DMS153 treated with DMSO at 0.1 percent for 48 hours (cell line): ENCODE results near the gene LILRB5.
"Not testable (repeated sequence)": the region's sequence is repeated elsewhere in the genome, so short reads cannot be mapped to it uniquely, and the experiment has no call there.

Source experiments
- DNase-seq: peaks from one replicate; lab custom pipeline; 2025; ENCODE audit not compliant: unreplicated experiment; lab: John Stamatoyannopoulos, UW

The LILRB5 gene

GRCh38 chr19:54257116-54257480 is at the start of gene LILRB5:
LILRB5 (minus strand) TSS chr19:54257273; CDS start chr19:54257193, 80 bp downstream.
- DNase-seq: no peak

GRCh38 chr19:54305141-54305540 is 48.1 kb upstream of the LILRB5 start:
- DNase-seq: no peak

DNA sequence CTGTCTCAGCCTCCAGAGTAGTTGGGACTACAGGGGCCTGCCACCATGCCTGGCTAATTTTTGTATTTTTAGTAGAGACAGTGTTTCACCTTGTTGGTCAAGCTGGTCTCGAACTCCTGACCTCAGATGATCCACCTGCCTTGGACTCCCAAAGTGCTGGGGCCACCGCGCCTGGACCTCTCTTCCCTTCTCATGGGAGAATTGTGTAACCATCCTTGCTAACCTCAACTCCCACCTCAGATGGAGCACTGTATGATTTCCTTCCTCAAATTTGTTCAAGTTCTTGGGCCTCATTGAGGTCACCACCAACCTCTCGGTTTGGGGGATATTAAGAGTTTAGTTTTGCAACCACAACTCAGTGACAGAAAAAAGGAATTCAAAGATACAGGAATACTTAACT is 45.2 kb upstream of the LILRB5 start:
- DNase-seq: no peak

GRCh38 chr19:54299515-54299914 is 42.4 kb upstream of the LILRB5 start:
- DNase-seq: no peak

GRCh38 chr19:54299126-54299498 is 42.0 kb upstream of the LILRB5 start:
- no peak for DNase-seq

- no peak for DNase-seq
Observed at GRCh38 chr19:54298357-54299125, 41.5 kb upstream of the LILRB5 start.

GRCh38 chr19:54297759-54298305 is 40.8 kb upstream of the LILRB5 start:
- DNase-seq: no peak

GRCh38 chr19:54294539-54294938 is 37.5 kb upstream of the LILRB5 start:
- no peak for DNase-seq

DNA sequence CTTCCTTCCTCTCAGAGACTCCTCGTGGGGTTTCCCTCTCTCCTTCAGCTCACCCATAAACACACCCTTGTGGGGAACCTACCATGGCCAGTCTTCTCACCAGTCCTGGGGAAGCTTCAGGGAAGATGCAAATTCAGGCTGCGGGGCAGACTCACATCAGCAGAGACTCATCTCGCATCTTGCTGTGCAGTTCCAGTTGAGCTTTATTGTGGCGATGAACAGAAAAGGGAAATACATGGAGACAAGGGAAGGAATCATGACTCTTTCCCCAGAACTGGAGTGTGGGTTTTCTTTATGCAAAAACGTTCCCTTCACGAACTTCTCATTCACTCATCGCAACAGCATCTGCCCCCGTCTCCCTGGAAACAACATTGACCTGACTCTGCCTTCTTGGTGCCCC is 32.1 kb upstream of the LILRB5 start:
- DNase-seq: not testable (repeated sequence)

- DNase-seq: no peak
Observed at GRCh38 chr19:54287456-54287855, 30.4 kb upstream of the LILRB5 start.

DNA sequence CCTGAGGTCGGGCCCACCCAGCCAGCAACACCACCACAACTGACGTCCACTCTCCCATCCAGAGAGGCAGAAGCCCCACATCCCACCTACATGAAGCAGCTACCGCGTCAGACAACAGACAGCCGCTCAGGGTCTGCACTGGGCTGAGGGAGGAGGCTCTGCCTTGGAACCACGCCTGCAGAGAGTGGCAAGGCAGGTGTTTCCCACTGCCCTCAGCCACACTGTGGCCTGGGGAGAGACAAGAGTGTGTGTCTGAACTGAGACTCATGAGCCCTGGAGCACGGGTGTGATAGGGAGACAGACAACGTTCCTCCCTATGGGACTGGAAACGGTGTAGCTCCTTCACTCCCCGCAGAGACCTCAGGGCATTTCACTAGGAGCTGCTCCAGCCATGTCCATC is 29.2 kb upstream of the LILRB5 start:
- DNase-seq: not testable (repeated sequence)

- DNase-seq: not testable (repeated sequence)
Observed at GRCh38 chr19:54285427-54286056, 28.5 kb upstream of the LILRB5 start.

DNA sequence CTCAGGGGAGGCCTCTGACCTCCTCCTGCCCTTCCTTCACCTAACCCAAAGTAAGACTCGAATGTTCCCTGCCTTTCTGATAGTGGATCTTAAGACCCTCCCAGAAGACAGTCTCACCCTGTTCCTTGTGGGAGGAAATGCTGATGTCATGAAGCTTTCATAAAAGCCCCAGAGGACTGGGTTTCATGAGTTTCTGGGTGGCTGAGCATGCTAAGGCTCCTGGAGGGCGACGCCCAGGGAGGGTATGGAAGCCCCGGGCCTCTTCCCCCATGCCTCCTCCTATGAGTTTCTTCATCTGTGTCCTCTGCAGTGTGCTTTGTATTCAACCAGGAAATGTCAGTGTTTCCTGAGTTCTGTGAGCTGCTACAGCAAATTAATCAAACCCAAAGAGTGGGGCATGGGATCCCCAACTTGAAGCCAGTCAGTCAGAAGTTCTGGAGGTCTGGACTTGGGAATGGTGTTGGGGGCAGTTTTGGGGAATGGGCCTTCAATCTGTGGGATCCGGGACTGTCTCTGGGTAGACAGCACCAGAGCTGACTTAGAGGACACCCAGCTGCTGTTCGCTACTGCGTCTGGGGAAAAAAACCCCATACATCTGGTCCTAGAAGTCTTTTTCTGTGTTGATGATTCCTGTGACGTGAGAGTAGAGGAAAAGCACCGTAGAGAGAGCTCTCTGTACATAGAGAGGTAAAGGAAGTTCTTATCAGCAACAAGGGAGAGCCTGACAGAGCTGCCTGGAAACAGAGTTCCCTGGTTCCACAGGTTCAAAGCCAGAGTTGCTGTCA is 25.8 kb upstream of the LILRB5 start:
- no peak for DNase-seq

GRCh38 chr19:54281729-54282075 is 24.6 kb upstream of the LILRB5 start:
- not testable (repeated sequence) for DNase-seq

- no peak for DNase-seq
Observed at GRCh38 chr19:54281007-54281728, 24.1 kb upstream of the LILRB5 start, which contains the start of gene LILRB2. LILRB2 (minus strand) TSS chr19:54281110; CDS start chr19:54280496, 614 bp downstream.

GRCh38 chr19:54280441-54280840 is 23.4 kb upstream of the LILRB5 start:
- not testable (repeated sequence) for DNase-seq

- DNase-seq: not testable (repeated sequence)
Observed at GRCh38 chr19:54280025-54280424, 23.0 kb upstream of the LILRB5 start.

DNA sequence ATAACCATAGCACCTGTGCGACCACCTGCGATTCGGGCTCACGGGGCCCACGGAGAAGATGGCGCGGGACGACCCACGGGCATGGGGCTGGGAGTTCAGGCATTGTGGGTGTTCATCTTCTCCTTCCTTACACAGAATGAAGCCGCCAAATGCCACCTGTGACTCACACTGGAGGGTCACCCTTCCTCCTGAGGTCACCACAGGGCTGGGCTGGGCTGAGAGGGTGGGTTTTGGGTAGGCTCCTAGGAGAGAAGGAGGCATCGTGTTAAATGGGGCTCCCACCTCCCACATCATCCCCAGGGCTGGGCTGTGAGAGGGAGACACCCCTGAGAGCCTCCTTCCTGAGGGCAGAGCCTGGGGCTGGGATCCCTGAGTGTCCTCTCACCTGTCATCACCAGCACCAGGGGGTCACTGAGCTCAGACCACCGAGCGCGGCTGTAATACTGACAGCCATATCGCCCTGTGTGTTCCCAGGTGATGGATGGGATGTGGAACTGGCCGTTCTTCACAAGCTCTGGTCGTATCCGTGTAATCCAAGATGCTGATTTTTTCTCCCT is 22.4 kb upstream of the LILRB5 start:
- DNase-seq: no peak

DNA sequence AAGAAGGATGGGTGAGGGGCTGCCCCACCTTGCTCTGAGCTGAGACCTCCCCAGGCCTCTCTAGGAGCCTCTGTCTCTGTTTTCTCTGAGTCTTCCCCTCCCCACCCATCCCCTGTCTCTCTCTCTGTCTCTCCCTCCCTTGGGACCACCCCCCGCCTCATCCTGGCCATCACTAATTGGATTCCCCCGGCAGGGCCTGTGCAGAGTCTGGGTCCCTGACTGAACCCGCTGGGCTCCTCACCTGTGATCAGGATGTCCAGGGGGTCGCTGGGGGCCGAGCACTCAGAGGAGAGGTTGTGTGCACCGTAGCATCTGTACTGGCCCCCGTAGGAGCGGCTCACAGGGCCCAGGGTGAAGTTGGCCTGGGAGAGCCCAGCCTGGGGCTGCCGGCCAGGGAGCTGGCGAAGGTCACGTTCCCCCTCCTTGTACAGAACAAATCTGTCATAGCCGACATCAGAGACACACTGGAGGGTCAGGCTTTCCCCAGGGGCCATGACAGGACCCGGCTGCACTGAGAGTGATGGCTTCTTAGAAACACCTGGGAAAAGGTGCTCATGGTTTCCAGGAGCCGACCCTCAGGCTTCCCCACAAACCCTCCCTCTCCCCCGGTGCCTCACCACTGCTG is 21.6 kb upstream of the LILRB5 start:
- DNase-seq: not testable (repeated sequence)

GRCh38 chr19:54278056-54278455 is 21.0 kb upstream of the LILRB5 start:
- not testable (repeated sequence) for DNase-seq
